WI38 (cell line): ENCODE measurements around the gene XKR7.

Source experiments
- H3K4me3 ChIP-seq: 2 replicates; pipeline ENCODE4 v1.5.1; 2011; ENCODE audit warnings: low read depth, mild to moderate bottlenecking, control low read depth, low read length
- CTCF ChIP-seq: IDR thresholded peaks from 2 replicates; pipeline ENCODE4 v1.5.1; 2012; ENCODE audit warnings: low read depth, mild to moderate bottlenecking, control low read depth, low read length

Gene XKR7

GRCh38 chr20:32007787-32008616, 40.1 kb downstream of the XKR7 start:
- TF ChIP-seq CTCF = no peak
- H3K4me3 ChIP-seq = no peak overlapping the region

GRCh38 chr20:32009564-32009963, 41.6 kb downstream of the XKR7 start:
- no peak overlapping the region for H3K4me3 ChIP-seq
- TF ChIP-seq CTCF = no peak

- H3K4me3 ChIP-seq = no peak within 1 kb of the TSS
- TF ChIP-seq CTCF = no peak
These were observed 42.1 kb downstream of the XKR7 start, which contains the start of gene CCM2L for GRCh38 chr20:32010101-32010500. TSS of gene CCM2L (plus strand) at chr20:32010438. CDS start at chr20:32010455, 17 bp downstream.

- TF ChIP-seq CTCF = no peak
- no peak overlapping the region for H3K4me3 ChIP-seq
These were observed 42.7 kb downstream of the XKR7 start for GRCh38 chr20:32010666-32011065.

GRCh38 chr20:32012159-32012688, 44.3 kb downstream of the XKR7 start:
- H3K4me3 ChIP-seq = no peak overlapping the region
- no peak for TF ChIP-seq CTCF

- no peak overlapping the region for H3K4me3 ChIP-seq
- no peak for TF ChIP-seq CTCF
These were observed 45.4 kb downstream of the XKR7 start for GRCh38 chr20:32013326-32013725.

- TF ChIP-seq CTCF = no peak
- no peak overlapping the region for H3K4me3 ChIP-seq
These were observed 49.8 kb downstream of the XKR7 start for GRCh38 chr20:32017711-32018251.
